ENCODE measurements around the gene POLR3B.

Gene POLR3B

GRCh38 chr12:106415134-106415533 lies 57.6 kb downstream of the POLR3B start:
- DNase-seq (ENCODE audit: low spot score), result no peak

- no peak for DNase-seq (ENCODE audit: low spot score)
These were observed 58.7 kb downstream of the POLR3B start for GRCh38 chr12:106416273-106416672.

- DNase-seq (ENCODE audit: low spot score), result no peak
These were observed 60.7 kb downstream of the POLR3B start for GRCh38 chr12:106417926-106418910.

- DNase-seq (ENCODE audit: low spot score), result no peak
These were observed 61.4 kb downstream of the POLR3B start for GRCh38 chr12:106418970-106419369.

GRCh38 chr12:106423291-106423690 lies 65.7 kb downstream of the POLR3B start:
- DNase-seq (ENCODE audit: low spot score), result no peak

- DNase-seq (ENCODE audit: low spot score), result no peak
These were observed 67.6 kb downstream of the POLR3B start for GRCh38 chr12:106425061-106425702.

- no peak for DNase-seq (ENCODE audit: low spot score)
These were observed 70.4 kb downstream of the POLR3B start for GRCh38 chr12:106427917-106428316.

- DNase-seq (ENCODE audit: low spot score), result no peak
These were observed 70.8 kb downstream of the POLR3B start for GRCh38 chr12:106428384-106428783.

- DNase-seq (ENCODE audit: low spot score), result no peak
These were observed 71.5 kb downstream of the POLR3B start for GRCh38 chr12:106429043-106429552.

GRCh38 chr12:106429636-106430035 lies 72.1 kb downstream of the POLR3B start:
- DNase-seq (ENCODE audit: low spot score), result no peak

GRCh38 chr12:106431839-106432411 lies 74.4 kb downstream of the POLR3B start:
- no peak for DNase-seq (ENCODE audit: low spot score)

- DNase-seq (ENCODE audit: low spot score), result no peak
These were observed 75.5 kb downstream of the POLR3B start for GRCh38 chr12:106433055-106433454.

- DNase-seq (ENCODE audit: low spot score), result no peak
These were observed 77.0 kb downstream of the POLR3B start for GRCh38 chr12:106434526-106434925.

GRCh38 chr12:106436164-106436563 lies 78.6 kb downstream of the POLR3B start:
- DNase-seq (ENCODE audit: low spot score), result no peak

- DNase-seq (ENCODE audit: low spot score), result no peak
These were observed 85.0 kb downstream of the POLR3B start for GRCh38 chr12:106442575-106442974.

- DNase-seq (ENCODE audit: low spot score), result no peak
These were observed 87.5 kb downstream of the POLR3B start for GRCh38 chr12:106445053-106445452.

- no peak for DNase-seq (ENCODE audit: low spot score)
These were observed 88.4 kb downstream of the POLR3B start for GRCh38 chr12:106445959-106446358.

GRCh38 chr12:106446419-106447092 lies 89.0 kb downstream of the POLR3B start:
- no peak for DNase-seq (ENCODE audit: low spot score)

GRCh38 chr12:106452309-106452708 lies 94.8 kb downstream of the POLR3B start:
- DNase-seq (ENCODE audit: low spot score), result no peak

- DNase-seq (ENCODE audit: low spot score), result no peak
These were observed 97.6 kb downstream of the POLR3B start for GRCh38 chr12:106455111-106455510.

GRCh38 chr12:106459124-106459523 lies 101.6 kb downstream of the POLR3B start:
- no peak for DNase-seq (ENCODE audit: low spot score)

GRCh38 chr12:106459534-106459933 lies 102.0 kb downstream of the POLR3B start:
- no peak for DNase-seq (ENCODE audit: low spot score)
